GM19035 (cell line): ENCODE data around the gene ZNF282.
"Not testable (repeated sequence)": the region's sequence is repeated elsewhere in the genome, so short reads cannot be mapped to it uniquely, and the experiment has no call there.

Experiments used
- ATAC-seq: cut with Tn5 transposase; IDR thresholded peaks from one replicate; pipeline ENCODE4 v1.9.1; 2021; ENCODE audit not compliant: unreplicated experiment

Gene ZNF282

DNA sequence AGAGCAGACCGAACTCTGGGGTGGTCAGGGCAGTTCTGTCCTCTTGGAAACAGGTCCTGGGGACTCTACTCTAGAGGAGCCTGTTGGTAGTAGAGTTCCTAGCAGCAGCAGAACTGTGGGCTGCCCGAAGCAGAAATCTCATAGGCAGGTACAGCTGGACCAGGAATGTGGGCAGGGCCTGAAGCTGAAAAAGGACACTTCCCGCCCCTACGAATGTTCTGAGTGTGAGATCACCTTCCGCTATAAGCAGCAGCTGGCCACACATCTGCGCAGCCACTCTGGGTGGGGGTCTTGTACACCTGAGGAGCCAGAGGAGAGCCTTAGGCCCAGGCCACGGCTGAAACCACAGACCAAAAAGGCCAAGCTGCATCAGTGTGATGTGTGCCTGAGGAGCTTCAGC is 58.3 kb downstream of the ZNF282 start:
- ATAC-seq = no peak

- no peak for ATAC-seq
Measured at GRCh38 chr7:149254181-149254858, 59.0 kb downstream of the ZNF282 start.

DNA sequence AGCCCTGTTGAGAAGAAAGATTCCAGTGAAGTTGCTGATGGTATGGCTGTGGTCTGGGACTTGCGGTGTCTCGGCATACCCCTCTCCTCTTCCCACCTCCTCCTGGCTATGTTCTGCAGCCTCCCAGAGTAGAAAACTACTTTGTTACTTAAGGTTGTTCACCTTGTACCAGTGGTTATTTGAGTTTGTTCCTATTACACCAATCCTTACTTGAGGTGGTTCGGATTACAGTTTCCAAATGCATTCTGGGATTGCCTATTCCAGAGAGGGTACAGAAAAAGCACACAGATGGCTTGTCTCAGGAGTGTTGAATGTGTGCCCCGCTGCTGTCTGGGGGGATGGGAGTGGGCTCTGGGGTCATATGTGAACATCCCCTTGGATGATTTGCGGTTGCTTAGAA is 59.8 kb downstream of the ZNF282 start:
- ATAC-seq = no peak

GRCh38 chr7:149256568-149256967 is 61.2 kb downstream of the ZNF282 start:
- no peak for ATAC-seq

DNA sequence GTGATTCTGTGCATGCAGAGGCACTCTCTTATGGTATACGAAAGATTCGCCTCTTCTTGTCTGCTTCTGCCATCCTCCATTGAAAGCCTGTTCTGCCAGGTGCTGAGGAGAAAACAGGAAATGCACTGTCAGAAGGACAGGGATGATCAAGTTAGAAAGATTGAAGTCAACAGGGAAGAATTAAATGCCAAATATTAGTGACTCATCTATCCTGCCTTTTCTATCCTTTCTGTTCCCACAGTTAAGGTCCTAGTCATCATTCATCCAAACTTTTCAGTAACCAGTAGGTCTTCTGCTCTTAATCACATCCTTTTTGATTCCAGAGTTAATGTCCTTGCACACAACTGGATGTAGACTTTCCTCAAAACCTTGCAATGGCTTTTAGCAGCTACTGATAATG is 61.8 kb downstream of the ZNF282 start:
- ATAC-seq = no peak

GRCh38 chr7:149261316-149261828 is 66.0 kb downstream of the ZNF282 start:
- peak; percentile 4 for ATAC-seq

DNA sequence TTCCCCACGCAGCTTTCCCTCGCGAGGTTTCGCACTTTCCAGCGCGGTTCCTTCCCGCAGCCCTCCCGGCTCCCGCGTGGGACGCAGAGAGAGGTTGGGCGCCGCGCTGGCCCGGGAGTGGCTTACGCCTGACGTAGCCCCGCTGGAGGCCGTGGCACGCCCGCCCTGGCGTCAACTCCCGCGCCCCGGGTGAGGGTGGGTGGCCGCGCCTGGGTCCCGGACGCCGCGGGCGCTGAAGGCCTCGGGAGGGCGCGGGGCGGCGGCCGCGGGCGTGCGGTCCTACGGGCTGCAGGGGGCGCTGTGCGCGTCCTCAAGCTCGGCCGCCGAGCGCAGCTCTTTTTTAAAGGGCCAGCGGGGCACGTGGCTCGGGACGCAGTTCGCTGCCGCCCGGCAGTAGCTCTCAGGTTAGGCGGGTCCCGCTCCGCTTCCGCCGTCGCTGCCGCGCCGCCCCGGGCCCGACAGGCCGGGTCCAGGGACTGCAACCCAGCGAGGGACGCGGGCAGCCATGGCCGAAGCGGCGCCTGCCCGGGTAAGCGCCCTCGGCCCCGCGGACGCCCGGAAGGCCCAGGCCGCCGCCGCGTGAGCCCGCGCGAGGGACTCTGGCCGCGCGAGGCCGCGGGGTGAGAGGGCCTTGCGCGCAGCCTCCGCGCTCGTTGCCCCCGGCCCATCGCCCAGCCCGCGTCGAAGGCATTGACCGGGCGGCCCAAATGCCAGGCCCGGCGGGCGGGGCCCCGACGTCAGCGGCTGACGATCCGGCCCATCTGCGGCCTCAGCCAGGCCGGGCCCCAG is 66.7 kb downstream of the ZNF282 start, which contains the start of gene ZNF783:
TSS of gene ZNF783 (plus strand) at position 368 of the 789 bp plus-strand sequence. CDS start at position 506, 138 bp downstream.
- ATAC-seq = peak; percentile 83

- no peak for ATAC-seq
Measured at GRCh38 chr7:149266451-149266850, 71.1 kb downstream of the ZNF282 start.

GRCh38 chr7:149267733-149268132 is 72.4 kb downstream of the ZNF282 start:
- no peak for ATAC-seq

DNA sequence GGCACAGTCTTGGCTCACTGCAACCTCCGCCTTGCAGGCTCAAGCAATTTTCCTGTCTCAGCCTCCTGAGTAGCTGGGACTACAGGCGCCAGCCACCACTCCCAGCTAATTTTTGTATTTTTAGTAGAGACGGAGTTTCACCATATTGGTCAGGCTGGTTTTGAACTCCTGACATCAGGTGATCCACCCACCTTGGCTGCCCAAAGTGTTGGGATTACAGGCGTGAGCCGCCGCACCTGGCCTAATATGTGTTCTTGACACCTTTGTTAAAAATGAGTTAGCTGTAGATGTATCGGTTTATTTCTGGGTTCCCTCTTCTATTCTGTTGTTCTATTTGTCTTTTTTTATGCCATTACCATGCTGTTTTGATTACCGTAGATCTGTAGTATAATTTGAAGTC is 79.1 kb downstream of the ZNF282 start:
- ATAC-seq = not testable (repeated sequence)
